SK-N-SH treated with all-trans-retinoic acid at 6 μM for 48 hours (cell line): ENCODE data around the gene MX2.

ENCODE experiments used
- ZC3H10 ChIP-seq: fragments of 250-450 bp; sonication (Bioruptor Pico); IDR thresholded peaks from 2 replicates; pipeline ENCODE4 v1.5.1; 2021; ENCODE audit warnings: mild to moderate bottlenecking, moderate library complexity
- ZFP3 ChIP-seq: fragments of 250-450 bp; sonication (Bioruptor Pico); IDR thresholded peaks from 2 replicates; pipeline ENCODE4 v1.5.0; 2020; ENCODE audit warnings: mild to moderate bottlenecking, moderate library complexity
- ZNF565 ChIP-seq: fragments of 450-650 bp; formaldehyde crosslinking; conservative IDR thresholded peaks from 2 replicates; pipeline ENCODE4 v1.5.0; 2020; ENCODE audit warnings: low read depth, mild to moderate bottlenecking, moderate library complexity
- ZNF8 ChIP-seq: fragments of 450-650 bp; formaldehyde crosslinking; IDR thresholded peaks from 2 replicates; pipeline ENCODE4 v1.5.0; 2020; ENCODE audit warnings: mild to moderate bottlenecking, moderate library complexity

DNA sequence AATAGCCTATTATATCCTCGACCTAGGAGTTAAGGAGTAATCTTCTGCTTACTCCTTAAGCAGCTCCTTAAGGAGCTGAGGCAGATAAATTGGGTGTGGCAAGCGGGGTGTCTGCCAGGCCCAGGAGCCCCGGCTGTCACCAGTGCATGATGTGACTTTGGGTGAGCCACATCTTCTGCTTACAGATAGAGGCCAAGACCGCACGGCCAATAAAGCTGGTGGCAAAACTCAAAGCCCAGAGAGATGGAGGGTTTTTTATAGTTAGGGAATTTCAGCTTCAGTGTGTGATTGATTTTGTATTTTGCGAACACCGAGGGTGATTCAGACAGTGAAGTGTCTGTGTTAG, 9.8 kb downstream of the MX2 start:
- TF ChIP-seq ZFP3 (no peak), ZC3H10 (CRISPR knock-in tag) (no peak), ZNF8 (CRISPR knock-in tag) (no peak), ZNF565 (CRISPR knock-in tag) (no peak)
